Endothelial cell of umbilical vein (primary cell): ENCODE results near the gene PALMD. TPM values are rescaled to one million over a fixed set of nuclear protein-coding genes. Genes with fewer than 3 reads are reported as not detected.

Experiments
- BruUV-seq: library from RNA; stranded (reverse); fragments of 400-500 nt; replicated peaks from 2 replicates; lab custom pipeline; 2021; lab: Mats Ljungman, UMichigan
- CTCF ChIA-PET: fragments of 300-600, 350-600 bp; sonication (Branson Sonifier 250); formaldehyde crosslinking; loops from one replicate; lab custom pipeline; 2021; ENCODE audit warnings: antibody characterized with exemption, inconsistent platforms; lab: Charles Lee
- POLR2A ChIA-PET: fragments of 300-600, 350-600 bp; sonication (Branson Sonifier 250); formaldehyde crosslinking; loops from one replicate; lab custom pipeline; 2021; ENCODE audit warnings: antibody characterized with exemption, inconsistent platforms; lab: Charles Lee
- DNase-seq: peaks from one replicate; pipeline ENCODE4 v3.0.0-alpha.2; 2011; ENCODE audit warnings: low read depth, low spot score
- FAIRE-seq: peaks from 2 replicates; lab custom pipeline; 2011; peaks lifted over from hg19 to GRCh38; lab: Jason Lieb, UNC
- H2AFZ ChIP-seq: 2 replicates; pipeline ENCODE4 v1.6.0; 2012; ENCODE audit warnings: low read depth, low read length, control low read depth, inconsistent platforms
- H3K27ac ChIP-seq: 2 replicates; pipeline ENCODE4 v1.5.1; 2011; ENCODE audit warnings: low read depth, mild to moderate bottlenecking, control low read depth, low read length, moderate library complexity; ENCODE audit not compliant: insufficient read depth
- H3K27me3 ChIP-seq, 2 experiments: 2 replicates each; pipeline versions ENCODE4 v1.6.0 to v1.6.1; 2011; ENCODE audit warnings: low read length in 2 of 2, mixed read lengths in 1 of 2; ENCODE audit not compliant: control insufficient read depth in 2 of 2, insufficient read depth in 2 of 2
- H3K36me3 ChIP-seq, 2 experiments: 2 replicates in 1 of 2; 3 replicates in 1 of 2; pipeline ENCODE4 v1.5.1; 2011; ENCODE audit warnings: low read length in 2 of 2, mild to moderate bottlenecking in 1 of 2, moderate library complexity in 1 of 2; ENCODE audit not compliant: control insufficient read depth in 2 of 2, insufficient read depth in 2 of 2; ENCODE audit errors: extremely low read depth in 1 of 2
- H3K4me1 ChIP-seq: 3 replicates; pipeline ENCODE4 v1.5.1; 2011; ENCODE audit warnings: mild to moderate bottlenecking, low read length; ENCODE audit not compliant: control insufficient read depth, insufficient read depth; ENCODE audit errors: extremely low read depth
- H3K4me2 ChIP-seq: 2 replicates; pipeline ENCODE4 v1.6.1; 2011; ENCODE audit warnings: low read length, control low read depth, mixed read lengths; ENCODE audit not compliant: insufficient read depth
- H3K4me3 ChIP-seq, 3 experiments: fragments of 200-600 bp in 1 of 3; sonication (generic), shearing (Covaris generic) in 1 of 3; replicated peaks in 1 of 3; 2 replicates each; pipeline ENCODE4 v1.5.1; 2011 to 2016; ENCODE audit warnings: control low read depth in 3 of 3, low read length in 3 of 3, mild to moderate bottlenecking in 2 of 3, inconsistent platforms in 1 of 3, low read depth in 1 of 3, moderate library complexity in 1 of 3; ENCODE audit not compliant: insufficient read depth in 1 of 3
- H3K79me2 ChIP-seq: 2 replicates; pipeline ENCODE4 v1.6.0; 2012; ENCODE audit warnings: low read length, inconsistent platforms; ENCODE audit not compliant: control insufficient read depth, insufficient read depth
- H3K9ac ChIP-seq: replicated peaks from 2 replicates; pipeline ENCODE3; 2011; ENCODE audit warnings: low read length, control low read depth; ENCODE audit not compliant: insufficient read depth; ENCODE audit errors: extremely low read depth
- H3K9me1 ChIP-seq: replicated peaks from 3 replicates; pipeline ENCODE4 v1.6.0; 2011; ENCODE audit warnings: mild to moderate bottlenecking, low read length; ENCODE audit not compliant: control insufficient read depth, insufficient read depth; ENCODE audit errors: extremely low read depth
- H3K9me3 ChIP-seq: replicated peaks from 2 replicates; pipeline ENCODE4 v1.5.1; 2012; ENCODE audit warnings: low read length, inconsistent platforms; ENCODE audit not compliant: control insufficient read depth, insufficient read depth
- H4K20me1 ChIP-seq: replicated peaks from 2 replicates; pipeline ENCODE3; 2011; ENCODE audit warnings: mild to moderate bottlenecking, low read length; ENCODE audit not compliant: control insufficient read depth, insufficient read depth; ENCODE audit errors: extremely low read depth
- EZH2 ChIP-seq: IDR thresholded peaks from 2 replicates; pipeline ENCODE4 v1.6.1; 2012; ENCODE audit warnings: borderline replicate concordance, low read depth, mild to moderate bottlenecking, moderate library complexity, low read length, inconsistent platforms; ENCODE audit not compliant: severe bottlenecking
- FOS ChIP-seq: IDR thresholded peaks from 2 replicates; pipeline ENCODE4 v1.6.1; 2011; ENCODE audit warnings: mild to moderate bottlenecking, low read length, moderate library complexity, borderline replicate concordance; ENCODE audit not compliant: insufficient read depth
- GATA2 ChIP-seq: IDR thresholded peaks from 2 replicates; pipeline ENCODE4 v1.7.0; 2011; ENCODE audit warnings: low read depth, mild to moderate bottlenecking, moderate library complexity, mixed read lengths, low read length; ENCODE audit not compliant: insufficient read length, insufficient read depth
- JUN ChIP-seq: IDR thresholded peaks from 2 replicates; pipeline ENCODE4 v1.6.1; 2011; ENCODE audit warnings: borderline replicate concordance, low read depth; ENCODE audit not compliant: insufficient read length, insufficient read depth
- MAX ChIP-seq: IDR thresholded peaks from 2 replicates; pipeline ENCODE4 v1.6.1; 2011; ENCODE audit not compliant: insufficient read depth, insufficient read length
- MYC ChIP-seq: IDR thresholded peaks from one replicate; pipeline ENCODE4 v1.6.1; 2011; ENCODE audit warnings: mild to moderate bottlenecking, low read depth, low read length
- POLR2A ChIP-seq: IDR thresholded peaks from 2 replicates; pipeline ENCODE4 v1.6.1; 2012; ENCODE audit warnings: low read depth, mild to moderate bottlenecking, control low read depth, low read length
- POLR2AphosphoS5 ChIP-seq: IDR thresholded peaks from 2 replicates; pipeline ENCODE4 v1.6.1; 2012; ENCODE audit warnings: low read depth, mild to moderate bottlenecking, control low read depth, low read length, moderate library complexity; ENCODE audit not compliant: insufficient read depth
- dilution Hi-C: fragments of 300-500 bp; cut with MboI; formaldehyde crosslinking; loops from one replicate; pipeline ENCODE4 v1.15.0; 2019; ENCODE audit warnings: low sequenced_read_pairs; ENCODE audit not compliant: extremely low pct_ligation_motif_present
- intact Hi-C: fragments of 100-400 bp; cut with micrococcal nuclease; formaldehyde crosslinking; loops from one replicate; pipeline ENCODE4 v1.10.0; 2022
- polyA plus RNA-seq, 4 experiments: library from polyadenylated mRNA; depleted of rRNA in 3 of 4; stranded (reverse) in 3 of 4; unstranded in 1 of 4; fragments of >200 nt; gene quantifications; 2 replicates each; pipeline versions ENCODE4 v1.2.1 to v1.2.3, GENCODE V29; 2011 to 2012; ENCODE audit warnings: missing spikeins in 1 of 4
- total RNA-seq: library from RNA; stranded (reverse); gene quantifications from 2 replicates; pipeline ENCODE4 v1.2.3, GENCODE V29; 2021
- TF ChIP-seq, protein P1 (sequence below), 2 donors: IDR thresholded peaks; 1 replicate in 1 of 2; 2 replicates in 1 of 2; pipeline ENCODE4 v1.5.1; 2011; ENCODE audit warnings: low read length in 2 of 2, mild to moderate bottlenecking in 2 of 2, moderate library complexity in 2 of 2, control low read depth in 1 of 2, inconsistent platforms in 1 of 2, low read depth in 1 of 2; ENCODE audit not compliant: insufficient read depth in 1 of 2; ENCODE audit errors: extremely low read depth in 1 of 2

The PALMD gene
- total and polyA plus RNA-seq, 2 donors (not counting 3 experiments of a cell fraction or from before 2014, with no cell fraction given) = 52.6 to 137 TPM

DNA sequence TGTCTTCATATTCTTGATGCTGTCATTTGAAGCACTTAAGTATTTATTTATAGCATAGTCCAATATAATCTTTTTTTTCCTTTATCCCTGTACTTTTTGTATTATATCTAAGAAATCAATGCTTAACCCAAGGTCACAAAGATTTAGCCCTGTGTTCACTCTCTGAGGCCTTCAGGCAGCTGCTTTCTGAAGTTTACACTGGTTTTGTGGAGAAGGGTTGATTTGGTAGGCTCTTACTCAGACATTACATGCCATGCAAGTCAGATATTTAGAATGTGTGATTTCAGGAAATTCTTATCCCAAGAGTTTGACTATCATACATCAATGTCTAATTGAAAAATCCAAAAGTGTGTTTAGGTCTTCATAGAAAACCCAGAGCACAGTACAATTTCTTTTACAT is 56.3 kb downstream of the PALMD start:
- Histone ChIP-seq H3K9ac (no peak overlapping the region), H2AFZ (no peak overlapping the region), H3K9me1 (no peaks in the 10 kb centered on the region), H3K36me3 (no peaks in the 10 kb centered on the region), H3K4me3 (no peak overlapping the region), H3K4me2 (no peak overlapping the region), H3K79me2 (no peaks in the 10 kb centered on the region), H3K27ac (no peak overlapping the region), H3K4me1 (peaks cover under 1% of the 10 kb centered on the region), H3K9me3 (no peaks in the 10 kb centered on the region), H4K20me1 (no peaks in the 10 kb centered on the region), H3K27me3 (no peaks in the 10 kb centered on the region)
- DNase-seq (no peak), FAIRE-seq (no peak)
- intact Hi-C loops (no loop called here), dilution Hi-C loops (no loop called here)
- no TSS peak for BruUV-seq
- ChIA-PET CTCF (interaction anchor here (1.5 kb wide), 1 partner anchor 521 kb away, joined by 3 read pairs; no protein-coding TSS in a partner anchor), POLR2A (no interaction called here)
- TF ChIP-seq POLR2AphosphoS5 (no peak), POLR2A (no peak), MAX (no peak), JUN (no peak), EZH2 (no peak), GATA2 (no peak), MYC (no peak), FOS (no peak)
- TF ChIP-seq, protein P1, sequence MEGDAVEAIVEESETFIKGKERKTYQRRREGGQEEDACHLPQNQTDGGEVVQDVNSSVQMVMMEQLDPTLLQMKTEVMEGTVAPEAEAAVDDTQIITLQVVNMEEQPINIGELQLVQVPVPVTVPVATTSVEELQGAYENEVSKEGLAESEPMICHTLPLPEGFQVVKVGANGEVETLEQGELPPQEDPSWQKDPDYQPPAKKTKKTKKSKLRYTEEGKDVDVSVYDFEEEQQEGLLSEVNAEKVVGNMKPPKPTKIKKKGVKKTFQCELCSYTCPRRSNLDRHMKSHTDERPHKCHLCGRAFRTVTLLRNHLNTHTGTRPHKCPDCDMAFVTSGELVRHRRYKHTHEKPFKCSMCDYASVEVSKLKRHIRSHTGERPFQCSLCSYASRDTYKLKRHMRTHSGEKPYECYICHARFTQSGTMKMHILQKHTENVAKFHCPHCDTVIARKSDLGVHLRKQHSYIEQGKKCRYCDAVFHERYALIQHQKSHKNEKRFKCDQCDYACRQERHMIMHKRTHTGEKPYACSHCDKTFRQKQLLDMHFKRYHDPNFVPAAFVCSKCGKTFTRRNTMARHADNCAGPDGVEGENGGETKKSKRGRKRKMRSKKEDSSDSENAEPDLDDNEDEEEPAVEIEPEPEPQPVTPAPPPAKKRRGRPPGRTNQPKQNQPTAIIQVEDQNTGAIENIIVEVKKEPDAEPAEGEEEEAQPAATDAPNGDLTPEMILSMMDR (IDR thresholded peaks at IDR 0.05; ENCODE audit: extremely low read depth in 1 of 2, insufficient read depth in 1 of 2, low read depth in 1 of 2, low read length in 2 of 2) = no peak
